Measurements from ENCODE around the gene SLC7A7. TPM values are rescaled to one million over a fixed set of nuclear protein-coding genes. Genes with fewer than 3 reads are reported as not detected.

Gene SLC7A7
- total RNA-seq, 1 donor from 2014 or later = 33.7 TPM

- CTCF ChIA-PET = no interaction called here
- POLR2A ChIA-PET = no interaction called here
- ATAC-seq (ENCODE audit: low read depth) = no peak
- H3K4me1 Mint-ChIP-seq = no peaks in the 10 kb centered on the region
- no peak overlapping the region for H3K4me3 Mint-ChIP-seq
- no peaks in the 10 kb centered on the region for H3K36me3 Mint-ChIP-seq (ENCODE audit: low read depth)
- intact Hi-C loops (cut with micrococcal nuclease) = no loop called here
- DNase-seq = no peak
- H3K9me3 Mint-ChIP-seq = no peaks in the 10 kb centered on the region
- peaks cover 5% of the 10 kb centered on the region for H3K27me3 Mint-ChIP-seq
- TF ChIP-seq CTCF (IDR thresholded peaks at IDR 0.05) = no peak
- no peak overlapping the region for H3K27ac Mint-ChIP-seq
Observed at GRCh38 chr14:22843123-22843925, 28.1 kb upstream of the SLC7A7 start.

GRCh38 chr14:22842211-22843122 lies 27.2 kb upstream of the SLC7A7 start:
- Mint-ChIP-seq H3K4me3 (no peak overlapping the region), H3K27ac (no peak overlapping the region), H3K4me1 (peaks cover 3% of the 10 kb centered on the region), H3K9me3 (no peaks in the 10 kb centered on the region), H3K27me3 (peaks cover 5% of the 10 kb centered on the region), H3K36me3 (ENCODE audit: low read depth) (no peaks in the 10 kb centered on the region)
- no peak for DNase-seq
- CTCF ChIA-PET = no interaction called here
- intact Hi-C loops (cut with micrococcal nuclease) = no loop called here
- POLR2A ChIA-PET = no interaction called here
- no peak for ATAC-seq (ENCODE audit: low read depth)
- no peak for TF ChIP-seq CTCF (IDR thresholded peaks at IDR 0.05)

GRCh38 chr14:22841769-22842168 lies 26.5 kb upstream of the SLC7A7 start:
- CTCF ChIA-PET = no interaction called here
- Mint-ChIP-seq H3K27ac (no peak overlapping the region), H3K9me3 (no peaks in the 10 kb centered on the region), H3K27me3 (peaks cover 5% of the 10 kb centered on the region), H3K4me3 (no peak overlapping the region), H3K4me1 (peaks cover 8% of the 10 kb centered on the region), H3K36me3 (ENCODE audit: low read depth) (no peaks in the 10 kb centered on the region)
- intact Hi-C loops (cut with micrococcal nuclease) = no loop called here
- DNase-seq (no peak), ATAC-seq (ENCODE audit: low read depth) (no peak)
- POLR2A ChIA-PET = no interaction called here
- TF ChIP-seq CTCF (IDR thresholded peaks at IDR 0.05) = no peak

- H3K27me3 Mint-ChIP-seq = peaks cover 5% of the 10 kb centered on the region
- no peak for TF ChIP-seq CTCF (IDR thresholded peaks at IDR 0.05)
- no peaks in the 10 kb centered on the region for H3K36me3 Mint-ChIP-seq (ENCODE audit: low read depth)
- intact Hi-C loops (cut with micrococcal nuclease) = no loop called here
- H3K4me1 Mint-ChIP-seq = peaks cover 10% of the 10 kb centered on the region
- H3K9me3 Mint-ChIP-seq = no peaks in the 10 kb centered on the region
- H3K4me3 Mint-ChIP-seq = no peak overlapping the region
- no peak for DNase-seq
- no peak for ATAC-seq (ENCODE audit: low read depth)
- no peak overlapping the region for H3K27ac Mint-ChIP-seq
- ChIA-PET POLR2A (interaction anchor here (0.7 to 1.1 kb wide), 4 partner anchors 11 to 48 kb away, joined by 3 read pairs; no protein-coding TSS in a partner anchor), CTCF (interaction anchor here (1.0 kb wide), 1 partner anchor 12 kb away, joined by 3 read pairs; no protein-coding TSS in a partner anchor)
Observed at GRCh38 chr14:22841311-22841710, 26.1 kb upstream of the SLC7A7 start.
